HepG2 (cell line): Measurements from ENCODE around the gene VWA7. TPM values are rescaled to one million over a fixed set of nuclear protein-coding genes. Genes with fewer than 3 reads are reported as not detected.

Source experiments
- AGO2 ChIP-seq: fragments of 200-400 bp; formaldehyde crosslinking; optimal IDR thresholded peaks from 2 replicates; pipeline ENCODE3; 2017; ENCODE audit warnings: mild to moderate bottlenecking, low read depth, low read length, moderate library complexity
- HOXA9 ChIP-seq: sonication (generic); formaldehyde crosslinking; IDR thresholded peaks from 2 replicates; pipeline ENCODE4 v1.8.1; 2022; ENCODE audit warnings: missing genetic modification reagents, mild to moderate bottlenecking, moderate library complexity, borderline replicate concordance
- KDM6A ChIP-seq: IDR thresholded peaks from 2 replicates; pipeline ENCODE4 v1.6.1; 2016; ENCODE audit warnings: low read depth
- POLR2AphosphoS5 ChIP-seq: IDR thresholded peaks from 2 replicates; pipeline ENCODE4 v1.6.1; 2012; ENCODE audit warnings: low read depth, low read length
- SOX5 ChIP-seq: IDR thresholded peaks from 2 replicates; pipeline ENCODE4 v1.6.1; 2016; ENCODE audit warnings: borderline replicate concordance
- ZBTB10 ChIP-seq: sonication (generic); formaldehyde crosslinking; IDR thresholded peaks from 2 replicates; pipeline ENCODE4 v1.4.0; 2020; ENCODE audit warnings: missing genetic modification reagents, borderline replicate concordance
- ZNF547 ChIP-seq: sonication (generic); formaldehyde crosslinking; IDR thresholded peaks from 2 replicates; pipeline ENCODE4 v1.5.1; 2020; ENCODE audit warnings: mild to moderate bottlenecking, missing genetic modification reagents
- ZNF549 ChIP-seq: sonication (generic); formaldehyde crosslinking; IDR thresholded peaks from 2 replicates; pipeline ENCODE4 v1.5.0; 2020; ENCODE audit warnings: missing genetic modification reagents
- ZNF891 ChIP-seq: sonication (generic); formaldehyde crosslinking; IDR thresholded peaks from 2 replicates; pipeline ENCODE4 v1.5.0; 2020; ENCODE audit warnings: mild to moderate bottlenecking, missing genetic modification reagents
- polyA plus RNA-seq, 8 experiments: library from polyadenylated mRNA; depleted of rRNA in 3 of 8; stranded (reverse) in 7 of 8; unstranded in 1 of 8; fragments of >200 nt; fragmentation: Illumina TruSeq in 4 of 8; extraction: Trizol in 4 of 8; gene quantifications; 2 replicates each; pipeline versions ENCODE4 v1.2.1 to v1.2.3, GENCODE V29; 2011 to 2016; ENCODE audit warnings: low read depth in 4 of 8, missing spikeins in 1 of 8, mixed read lengths in 1 of 8; ENCODE audit not compliant: insufficient read depth in 1 of 8
- total RNA-seq, 5 experiments: library from RNA; depleted of rRNA; stranded (reverse); fragments of >200 nt; fragmentation: Illumina TruSeq; extraction: Trizol; gene quantifications; 2 replicates each; pipeline ENCODE4 v1.2.3, GENCODE V29; 2016; ENCODE audit warnings: low read depth in 1 of 5
- TF ChIP-seq, protein P1 (sequence below): IDR thresholded peaks from 2 replicates; pipeline ENCODE4 v1.6.1; 2016; ENCODE audit warnings: low read depth, missing genetic modification reagents, missing compliant biosample characterization
- TF ChIP-seq, protein P2 (sequence below): sonication (generic); formaldehyde crosslinking; IDR thresholded peaks from 2 replicates; pipeline ENCODE4 v1.4.0; 2020; ENCODE audit warnings: low read depth, mild to moderate bottlenecking, missing genetic modification reagents

Gene VWA7
- total and polyA plus RNA-seq, 2 of the 13 experiments (the other 11 are each of a cell fraction or from before 2014, with no cell fraction given) = 0.86 to 3.3 TPM

DNA sequence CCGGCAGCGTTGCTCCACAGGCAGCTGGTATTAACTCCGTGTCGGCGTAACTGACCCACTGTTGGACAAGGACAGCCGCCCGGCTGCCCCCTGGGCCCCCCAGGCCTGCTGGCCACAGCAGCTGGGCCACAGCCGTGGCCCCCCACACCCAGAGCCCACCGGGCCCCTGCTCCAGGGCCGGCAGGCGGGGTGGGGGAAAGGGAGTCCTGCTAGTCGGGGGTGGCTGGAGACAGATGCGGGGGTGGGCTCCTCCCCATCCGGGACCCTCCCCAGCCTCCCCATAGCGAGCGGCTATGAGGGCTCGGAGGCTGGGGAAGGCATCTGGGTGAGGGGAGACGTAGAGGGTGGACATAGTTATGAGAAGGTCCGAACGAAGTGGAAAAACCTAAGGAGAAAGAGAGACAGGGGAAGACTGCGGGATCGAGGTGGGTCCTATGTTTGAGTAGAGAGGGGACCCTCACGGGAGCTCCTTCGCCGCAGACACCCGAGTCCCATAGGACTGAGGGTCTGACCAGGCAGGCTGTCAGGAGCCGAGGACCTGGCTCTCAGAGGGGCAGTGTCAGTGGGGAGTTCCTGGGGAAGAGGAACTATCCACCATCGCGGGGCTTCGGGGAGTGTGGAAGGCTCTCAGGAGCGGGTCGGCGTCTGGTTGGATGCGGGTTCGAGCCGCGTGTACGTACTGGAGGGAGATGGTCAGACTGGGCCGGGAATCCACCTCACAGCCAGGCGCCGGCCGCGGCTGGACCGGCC, 17.9 kb upstream of the VWA7 start (continued):
- TF ChIP-seq, protein P1, sequence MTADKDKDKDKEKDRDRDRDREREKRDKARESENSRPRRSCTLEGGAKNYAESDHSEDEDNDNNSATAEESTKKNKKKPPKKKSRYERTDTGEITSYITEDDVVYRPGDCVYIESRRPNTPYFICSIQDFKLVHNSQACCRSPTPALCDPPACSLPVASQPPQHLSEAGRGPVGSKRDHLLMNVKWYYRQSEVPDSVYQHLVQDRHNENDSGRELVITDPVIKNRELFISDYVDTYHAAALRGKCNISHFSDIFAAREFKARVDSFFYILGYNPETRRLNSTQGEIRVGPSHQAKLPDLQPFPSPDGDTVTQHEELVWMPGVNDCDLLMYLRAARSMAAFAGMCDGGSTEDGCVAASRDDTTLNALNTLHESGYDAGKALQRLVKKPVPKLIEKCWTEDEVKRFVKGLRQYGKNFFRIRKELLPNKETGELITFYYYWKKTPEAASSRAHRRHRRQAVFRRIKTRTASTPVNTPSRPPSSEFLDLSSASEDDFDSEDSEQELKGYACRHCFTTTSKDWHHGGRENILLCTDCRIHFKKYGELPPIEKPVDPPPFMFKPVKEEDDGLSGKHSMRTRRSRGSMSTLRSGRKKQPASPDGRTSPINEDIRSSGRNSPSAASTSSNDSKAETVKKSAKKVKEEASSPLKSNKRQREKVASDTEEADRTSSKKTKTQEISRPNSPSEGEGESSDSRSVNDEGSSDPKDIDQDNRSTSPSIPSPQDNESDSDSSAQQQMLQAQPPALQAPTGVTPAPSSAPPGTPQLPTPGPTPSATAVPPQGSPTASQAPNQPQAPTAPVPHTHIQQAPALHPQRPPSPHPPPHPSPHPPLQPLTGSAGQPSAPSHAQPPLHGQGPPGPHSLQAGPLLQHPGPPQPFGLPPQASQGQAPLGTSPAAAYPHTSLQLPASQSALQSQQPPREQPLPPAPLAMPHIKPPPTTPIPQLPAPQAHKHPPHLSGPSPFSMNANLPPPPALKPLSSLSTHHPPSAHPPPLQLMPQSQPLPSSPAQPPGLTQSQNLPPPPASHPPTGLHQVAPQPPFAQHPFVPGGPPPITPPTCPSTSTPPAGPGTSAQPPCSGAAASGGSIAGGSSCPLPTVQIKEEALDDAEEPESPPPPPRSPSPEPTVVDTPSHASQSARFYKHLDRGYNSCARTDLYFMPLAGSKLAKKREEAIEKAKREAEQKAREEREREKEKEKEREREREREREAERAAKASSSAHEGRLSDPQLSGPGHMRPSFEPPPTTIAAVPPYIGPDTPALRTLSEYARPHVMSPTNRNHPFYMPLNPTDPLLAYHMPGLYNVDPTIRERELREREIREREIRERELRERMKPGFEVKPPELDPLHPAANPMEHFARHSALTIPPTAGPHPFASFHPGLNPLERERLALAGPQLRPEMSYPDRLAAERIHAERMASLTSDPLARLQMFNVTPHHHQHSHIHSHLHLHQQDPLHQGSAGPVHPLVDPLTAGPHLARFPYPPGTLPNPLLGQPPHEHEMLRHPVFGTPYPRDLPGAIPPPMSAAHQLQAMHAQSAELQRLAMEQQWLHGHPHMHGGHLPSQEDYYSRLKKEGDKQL (CRISPR knock-in tag) = no peak
- TF ChIP-seq AGO2 (peak; percentile 35), HOXA9 (0 out of 2 replicates have a peak, but pooled peaks have one; percentile 14), ZBTB10 (CRISPR knock-in tag) (peak; percentile 26; the same call in 1 of the 2 replicates), ZNF891 (CRISPR knock-in tag) (peak; percentile 53; the same call in 1 of the 2 replicates), SOX5 (CRISPR knock-in tag) (no peak), KDM6A (CRISPR knock-in tag) (no peak), ZNF547 (0 out of 2 replicates have a peak, but pooled peaks have one; percentile 45), POLR2AphosphoS5 (no peak), ZNF549 (no peak)
- TF ChIP-seq, protein P2, sequence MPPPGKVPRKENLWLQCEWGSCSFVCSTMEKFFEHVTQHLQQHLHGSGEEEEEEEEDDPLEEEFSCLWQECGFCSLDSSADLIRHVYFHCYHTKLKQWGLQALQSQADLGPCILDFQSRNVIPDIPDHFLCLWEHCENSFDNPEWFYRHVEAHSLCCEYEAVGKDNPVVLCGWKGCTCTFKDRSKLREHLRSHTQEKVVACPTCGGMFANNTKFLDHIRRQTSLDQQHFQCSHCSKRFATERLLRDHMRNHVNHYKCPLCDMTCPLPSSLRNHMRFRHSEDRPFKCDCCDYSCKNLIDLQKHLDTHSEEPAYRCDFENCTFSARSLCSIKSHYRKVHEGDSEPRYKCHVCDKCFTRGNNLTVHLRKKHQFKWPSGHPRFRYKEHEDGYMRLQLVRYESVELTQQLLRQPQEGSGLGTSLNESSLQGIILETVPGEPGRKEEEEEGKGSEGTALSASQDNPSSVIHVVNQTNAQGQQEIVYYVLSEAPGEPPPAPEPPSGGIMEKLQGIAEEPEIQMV = no peak; the same call in 1 of the 2 replicates
- TF ChIP-seq, all 625 proteins: peak for 78
